ENCODE data around the gene TUG1.

DNA sequence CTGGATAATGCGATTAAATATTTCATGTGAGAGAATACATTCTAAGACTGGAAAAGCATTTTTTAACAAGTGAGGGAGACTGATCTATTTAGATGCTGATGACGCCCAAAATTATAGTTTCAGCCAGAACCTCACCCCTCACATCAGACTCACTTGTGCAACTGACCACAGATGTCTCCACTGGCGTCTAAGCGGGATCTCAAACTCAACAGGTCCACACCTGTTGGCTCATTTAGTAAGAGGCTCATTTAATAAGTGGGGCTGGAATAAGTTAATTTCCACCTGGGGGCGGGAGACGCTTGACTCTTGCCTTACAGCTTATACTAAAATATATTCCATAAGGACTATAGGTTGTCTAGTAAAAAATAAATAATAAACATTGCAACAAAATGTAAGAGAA lies 48.0 kb upstream of the TUG1 start:
- TF ChIP-seq CEBPB (IDR thresholded peaks at IDR 0.05) (no peak), TAF1 (IDR thresholded peaks at IDR 0.05; ENCODE audit: low read depth) (no peak), TCF12 (IDR thresholded peaks at IDR 0.05; ENCODE audit: low read depth) (no peak), CREB1 (IDR thresholded peaks at IDR 0.05; ENCODE audit: low read depth) (no peak), FOXM1 (IDR thresholded peaks at IDR 0.05; ENCODE audit: borderline replicate concordance, low read depth) (no peak), TEAD4 (IDR thresholded peaks at IDR 0.05) (no peak), NFIC (IDR thresholded peaks at IDR 0.05) (no peak), EP300 (IDR thresholded peaks at IDR 0.05; ENCODE audit: borderline replicate concordance) (no peak), YY1 (IDR thresholded peaks at IDR 0.05; ENCODE audit: low read depth) (no peak), RAD21 (IDR thresholded peaks at IDR 0.05; ENCODE audit: low read depth) (no peak)
- TF ChIP-seq, protein P1, sequence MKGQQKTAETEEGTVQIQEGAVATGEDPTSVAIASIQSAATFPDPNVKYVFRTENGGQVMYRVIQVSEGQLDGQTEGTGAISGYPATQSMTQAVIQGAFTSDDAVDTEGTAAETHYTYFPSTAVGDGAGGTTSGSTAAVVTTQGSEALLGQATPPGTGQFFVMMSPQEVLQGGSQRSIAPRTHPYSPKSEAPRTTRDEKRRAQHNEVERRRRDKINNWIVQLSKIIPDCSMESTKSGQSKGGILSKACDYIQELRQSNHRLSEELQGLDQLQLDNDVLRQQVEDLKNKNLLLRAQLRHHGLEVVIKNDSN (IDR thresholded peaks at IDR 0.05): no peak
- TF ChIP-seq, protein P2, sequence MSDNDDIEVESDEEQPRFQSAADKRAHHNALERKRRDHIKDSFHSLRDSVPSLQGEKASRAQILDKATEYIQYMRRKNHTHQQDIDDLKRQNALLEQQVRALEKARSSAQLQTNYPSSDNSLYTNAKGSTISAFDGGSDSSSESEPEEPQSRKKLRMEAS (IDR thresholded peaks at IDR 0.05): no peak
- TF ChIP-seq, protein P3, sequence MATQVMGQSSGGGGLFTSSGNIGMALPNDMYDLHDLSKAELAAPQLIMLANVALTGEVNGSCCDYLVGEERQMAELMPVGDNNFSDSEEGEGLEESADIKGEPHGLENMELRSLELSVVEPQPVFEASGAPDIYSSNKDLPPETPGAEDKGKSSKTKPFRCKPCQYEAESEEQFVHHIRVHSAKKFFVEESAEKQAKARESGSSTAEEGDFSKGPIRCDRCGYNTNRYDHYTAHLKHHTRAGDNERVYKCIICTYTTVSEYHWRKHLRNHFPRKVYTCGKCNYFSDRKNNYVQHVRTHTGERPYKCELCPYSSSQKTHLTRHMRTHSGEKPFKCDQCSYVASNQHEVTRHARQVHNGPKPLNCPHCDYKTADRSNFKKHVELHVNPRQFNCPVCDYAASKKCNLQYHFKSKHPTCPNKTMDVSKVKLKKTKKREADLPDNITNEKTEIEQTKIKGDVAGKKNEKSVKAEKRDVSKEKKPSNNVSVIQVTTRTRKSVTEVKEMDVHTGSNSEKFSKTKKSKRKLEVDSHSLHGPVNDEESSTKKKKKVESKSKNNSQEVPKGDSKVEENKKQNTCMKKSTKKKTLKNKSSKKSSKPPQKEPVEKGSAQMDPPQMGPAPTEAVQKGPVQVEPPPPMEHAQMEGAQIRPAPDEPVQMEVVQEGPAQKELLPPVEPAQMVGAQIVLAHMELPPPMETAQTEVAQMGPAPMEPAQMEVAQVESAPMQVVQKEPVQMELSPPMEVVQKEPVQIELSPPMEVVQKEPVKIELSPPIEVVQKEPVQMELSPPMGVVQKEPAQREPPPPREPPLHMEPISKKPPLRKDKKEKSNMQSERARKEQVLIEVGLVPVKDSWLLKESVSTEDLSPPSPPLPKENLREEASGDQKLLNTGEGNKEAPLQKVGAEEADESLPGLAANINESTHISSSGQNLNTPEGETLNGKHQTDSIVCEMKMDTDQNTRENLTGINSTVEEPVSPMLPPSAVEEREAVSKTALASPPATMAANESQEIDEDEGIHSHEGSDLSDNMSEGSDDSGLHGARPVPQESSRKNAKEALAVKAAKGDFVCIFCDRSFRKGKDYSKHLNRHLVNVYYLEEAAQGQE (IDR thresholded peaks at IDR 0.05; ENCODE audit: low read depth): no peak

Measured in Ishikawa (cell line).